Activated naive CD4-positive, alpha-beta T cell treated with anti-CD3 and anti-CD28 coated beads for 36 hours (primary cell): Measurements from ENCODE around the gene ZNF496. TPM values are rescaled to one million over a fixed set of nuclear protein-coding genes. Genes with fewer than 3 reads are reported as not detected.
"Not testable (repeated sequence)": the region's sequence is repeated elsewhere in the genome, so short reads cannot be mapped to it uniquely, and the experiment has no call there.

Experiments
- CTCF ChIA-PET: fragments of 350-600 bp; sonication (Branson Sonifier 250); formaldehyde crosslinking; loops from one replicate; lab custom pipeline; 2021; ENCODE audit warnings: antibody characterized with exemption; lab: Charles Lee
- DNase-seq: peaks from one replicate; pipeline ENCODE4 v3.0.0-alpha.2; 2020
- H3K27ac Mint-ChIP-seq: one replicate; pipeline ENCODE4 v1.8.0; 2021; ENCODE audit warnings: mild to moderate bottlenecking, mixed read lengths
- H3K27me3 Mint-ChIP-seq: one replicate; pipeline ENCODE4 v1.8.0; 2021; ENCODE audit warnings: low read depth, mixed read lengths
- H3K36me3 Mint-ChIP-seq: one replicate; pipeline ENCODE4 v1.8.0; 2021; ENCODE audit warnings: low read depth, mixed read lengths
- H3K4me1 Mint-ChIP-seq: one replicate; pipeline ENCODE4 v1.8.0; 2021; ENCODE audit warnings: low read depth, mixed read lengths
- H3K4me3 Mint-ChIP-seq: one replicate; pipeline ENCODE4 v1.8.0; 2021; ENCODE audit warnings: mild to moderate bottlenecking, moderate library complexity, mixed read lengths
- H3K9me3 Mint-ChIP-seq: one replicate; pipeline ENCODE4 v1.8.0; 2021; ENCODE audit warnings: mixed read lengths
- intact Hi-C: fragments of 100-400 bp; cut with micrococcal nuclease; formaldehyde crosslinking; loops from one replicate; pipeline ENCODE4 v1.15.1; 2023
- total RNA-seq, 2 experiments: library from RNA; stranded (reverse); gene quantifications; one replicate each; pipeline ENCODE4 v1.2.3, GENCODE V29; 2021

The ZNF496 gene
- total RNA-seq: 10 to 100 TPM in 1 of 2 experiments, 1 to 10 TPM in 1; 9.8 to 10.6 TPM

- H3K27me3 Mint-ChIP-seq: no peaks in the 10 kb centered on the region
- H3K4me1 Mint-ChIP-seq: peaks cover 27% of the 10 kb centered on the region
- H3K9me3 Mint-ChIP-seq: no peaks in the 10 kb centered on the region
- CTCF ChIA-PET: interaction anchor here (1.2 kb wide), 1 partner anchor 41 kb away, joined by 3 read pairs; no protein-coding TSS in a partner anchor
- peak within 1 kb of the TSS; percentile 75 for H3K27ac Mint-ChIP-seq
- H3K36me3 Mint-ChIP-seq: peaks cover 21% of the 10 kb centered on the region
- intact Hi-C loops: loop anchor here (1.0 to 5.0 kb wide), 6 partner anchors 8 to 401 kb away; partner anchors contain the start of genes AHCTF1, ZNF124, ZNF669 and ZNF670
- DNase-seq: peak; percentile 55
- peak within 1 kb of the TSS; percentile 86 for H3K4me3 Mint-ChIP-seq
Measured at GRCh38 chr1:247331525-247332214, at the start of gene ZNF496. Gene ZNF496, minus strand, starts transcription at chr1:247331867. Its CDS starts 2,289 bp downstream, at chr1:247329578.

GRCh38 chr1:247378334-247379073 lies 46.8 kb upstream of the ZNF496 start:
- intact Hi-C loops: no loop called here
- Mint-ChIP-seq H3K4me3 (no peak overlapping the region), H3K36me3 (no peaks in the 10 kb centered on the region), H3K27ac (no peak overlapping the region), H3K27me3 (no peaks in the 10 kb centered on the region), H3K9me3 (peaks cover 2% of the 10 kb centered on the region), H3K4me1 (no peaks in the 10 kb centered on the region)
- no peak for DNase-seq
- CTCF ChIA-PET: interaction anchor here (0.8 kb wide), 1 partner anchor 11 kb away, joined by 3 read pairs; no protein-coding TSS in a partner anchor

GRCh38 chr1:247377656-247378055 lies 46.0 kb upstream of the ZNF496 start:
- not testable (repeated sequence) for DNase-seq

GRCh38 chr1:247376659-247377058 lies 45.0 kb upstream of the ZNF496 start:
- no peaks in the 10 kb centered on the region for H3K36me3 Mint-ChIP-seq
- peaks cover 3% of the 10 kb centered on the region for H3K4me1 Mint-ChIP-seq
- H3K27ac Mint-ChIP-seq: no peak overlapping the region
- H3K27me3 Mint-ChIP-seq: peaks cover 2% of the 10 kb centered on the region
- no peak for DNase-seq
- CTCF ChIA-PET: no interaction called here
- peaks cover 2% of the 10 kb centered on the region for H3K9me3 Mint-ChIP-seq
- intact Hi-C loops: no loop called here
- H3K4me3 Mint-ChIP-seq: no peak overlapping the region

More at GRCh38 chr1:247377656-247378055, 46.0 kb upstream of the ZNF496 start:
- H3K27ac Mint-ChIP-seq, H3K27me3 Mint-ChIP-seq, H3K36me3 Mint-ChIP-seq, H3K9me3 Mint-ChIP-seq, H3K4me1 Mint-ChIP-seq, CTCF ChIA-PET, intact Hi-C loops, H3K4me3 Mint-ChIP-seq: not testable (repeated sequence)

- peaks cover 2% of the 10 kb centered on the region for H3K9me3 Mint-ChIP-seq
- no peaks in the 10 kb centered on the region for H3K36me3 Mint-ChIP-seq
- H3K27me3 Mint-ChIP-seq: peaks cover 2% of the 10 kb centered on the region
- H3K4me3 Mint-ChIP-seq: no peak overlapping the region
- peaks cover 3% of the 10 kb centered on the region for H3K4me1 Mint-ChIP-seq
- CTCF ChIA-PET: no interaction called here
- intact Hi-C loops: no loop called here
- no peak for DNase-seq
- H3K27ac Mint-ChIP-seq: no peak overlapping the region
Measured at GRCh38 chr1:247375747-247376146, 44.1 kb upstream of the ZNF496 start.

- H3K4me1 Mint-ChIP-seq, H3K27me3 Mint-ChIP-seq, H3K36me3 Mint-ChIP-seq, H3K4me3 Mint-ChIP-seq, H3K27ac Mint-ChIP-seq, DNase-seq, H3K9me3 Mint-ChIP-seq: not testable (repeated sequence)
- intact Hi-C loops: loop anchor here (5.0 kb wide), 1 partner anchor 467 kb away; no protein-coding TSS in a partner anchor
- CTCF ChIA-PET: interaction anchor here (0.7 to 3.7 kb wide), 8 partner anchors 9 to 153 kb away, joined by 3 to 80 read pairs (median 5); no protein-coding TSS in a partner anchor
Measured at GRCh38 chr1:247374651-247375334, 43.1 kb upstream of the ZNF496 start.

- H3K27me3 Mint-ChIP-seq: peaks cover 6% of the 10 kb centered on the region
- no peaks in the 10 kb centered on the region for H3K9me3 Mint-ChIP-seq
- H3K4me1 Mint-ChIP-seq: peaks cover 3% of the 10 kb centered on the region
- no peak overlapping the region for H3K27ac Mint-ChIP-seq
- H3K4me3 Mint-ChIP-seq: no peak overlapping the region
- CTCF ChIA-PET: interaction anchor here (0.6 to 3.7 kb wide), 19 partner anchors 10 to 205 kb away, joined by 3 to 80 read pairs (median 4); partner anchors contain the start of gene ZNF496
- DNase-seq: peak; percentile 74
- intact Hi-C loops: loop anchor here (5.0 kb wide), 1 partner anchor 466 kb away; no protein-coding TSS in a partner anchor
- no peaks in the 10 kb centered on the region for H3K36me3 Mint-ChIP-seq
Measured at GRCh38 chr1:247373721-247374141, 42.1 kb upstream of the ZNF496 start.

- H3K4me3 Mint-ChIP-seq: no peak overlapping the region
- no peaks in the 10 kb centered on the region for H3K9me3 Mint-ChIP-seq
- peaks cover 3% of the 10 kb centered on the region for H3K4me1 Mint-ChIP-seq
- no peak overlapping the region for H3K27ac Mint-ChIP-seq
- DNase-seq: no peak
- intact Hi-C loops: loop anchor here (1.0 to 5.0 kb wide), 4 partner anchors 18 to 465 kb away; no protein-coding TSS in a partner anchor
- CTCF ChIA-PET: interaction anchor here (0.7 to 3.7 kb wide), 11 partner anchors 10 to 442 kb away, joined by 3 to 80 read pairs (median 4); no protein-coding TSS in a partner anchor
- H3K27me3 Mint-ChIP-seq: peaks cover 23% of the 10 kb centered on the region
- no peaks in the 10 kb centered on the region for H3K36me3 Mint-ChIP-seq
Measured at GRCh38 chr1:247371801-247372259, 40.2 kb upstream of the ZNF496 start.

GRCh38 chr1:247370786-247371732 lies 39.4 kb upstream of the ZNF496 start:
- no peak overlapping the region for H3K4me3 Mint-ChIP-seq
- H3K27me3 Mint-ChIP-seq: peaks cover 29% of the 10 kb centered on the region
- DNase-seq: no peak
- peaks cover 3% of the 10 kb centered on the region for H3K4me1 Mint-ChIP-seq
- no peaks in the 10 kb centered on the region for H3K9me3 Mint-ChIP-seq
- CTCF ChIA-PET: interaction anchor here (0.6 to 1.0 kb wide), 2 partner anchors 9 to 78 kb away, joined by 3 to 4 read pairs; no protein-coding TSS in a partner anchor
- no peaks in the 10 kb centered on the region for H3K36me3 Mint-ChIP-seq
- intact Hi-C loops: loop anchor here (5.0 kb wide), 1 partner anchor 464 kb away; no protein-coding TSS in a partner anchor
- H3K27ac Mint-ChIP-seq: no peak overlapping the region

GRCh38 chr1:247368490-247369145 lies 37.0 kb upstream of the ZNF496 start:
- no peaks in the 10 kb centered on the region for H3K9me3 Mint-ChIP-seq
- peaks cover 45% of the 10 kb centered on the region for H3K27me3 Mint-ChIP-seq
- no peak overlapping the region for H3K27ac Mint-ChIP-seq
- peaks cover 3% of the 10 kb centered on the region for H3K4me1 Mint-ChIP-seq
- CTCF ChIA-PET: interaction anchor here (0.7 kb wide), 1 partner anchor 18 kb away, joined by 3 read pairs; no protein-coding TSS in a partner anchor
- no peaks in the 10 kb centered on the region for H3K36me3 Mint-ChIP-seq
- intact Hi-C loops: no loop called here
- no peak for DNase-seq
- no peak overlapping the region for H3K4me3 Mint-ChIP-seq
